HEK293 (cell line): Measurements from ENCODE around the gene PCSK5.

ENCODE experiments used
- CTCF ChIP-seq: fragments of 450-650 bp; formaldehyde crosslinking; IDR thresholded peaks from 2 replicates; pipeline ENCODE4 v1.5.1; 2016; ENCODE audit warnings: missing biosample characterization, missing genetic modification characterization
- PBX3 ChIP-seq: sonication (generic); formaldehyde crosslinking; IDR thresholded peaks from 2 replicates; pipeline ENCODE4 v1.8.1; 2022; ENCODE audit warnings: mild to moderate bottlenecking, moderate library complexity, missing genetic modification reagents
- PRDM6 ChIP-seq: fragments of 450-650 bp; formaldehyde crosslinking; IDR thresholded peaks from 2 replicates; pipeline ENCODE4 v1.5.1; 2017; ENCODE audit warnings: missing biosample characterization, missing genetic modification characterization
- ZNF121 ChIP-seq: fragments of 450-650 bp; formaldehyde crosslinking; IDR thresholded peaks from 2 replicates; pipeline ENCODE4 v1.5.1; 2016; ENCODE audit warnings: missing biosample characterization, missing genetic modification characterization
- ZNF18 ChIP-seq: fragments of 450-650 bp; formaldehyde crosslinking; IDR thresholded peaks from 2 replicates; pipeline ENCODE4 v1.5.1; 2016; ENCODE audit warnings: missing biosample characterization, missing genetic modification characterization
- ZNF354C ChIP-seq: fragments of 450-650 bp; formaldehyde crosslinking; IDR thresholded peaks from 2 replicates; pipeline ENCODE4 v1.5.1; 2016; ENCODE audit warnings: missing biosample characterization, missing genetic modification characterization, low read depth, borderline replicate concordance
- ZNF423 ChIP-seq: fragments of 450-650 bp; formaldehyde crosslinking; IDR thresholded peaks from 2 replicates; pipeline ENCODE4 v1.5.1; 2016; ENCODE audit warnings: missing biosample characterization, missing genetic modification characterization
- ZNF513 ChIP-seq: fragments of 450-650 bp; IDR thresholded peaks from 2 replicates; pipeline ENCODE4 v1.5.1; 2018; ENCODE audit warnings: missing biosample characterization, missing genetic modification characterization
- ZNF571 ChIP-seq: fragments of 450-650 bp; formaldehyde crosslinking; IDR thresholded peaks from 2 replicates; pipeline ENCODE4 v1.5.0; 2017; ENCODE audit warnings: missing biosample characterization, missing genetic modification characterization
- ZNF645 ChIP-seq: fragments of 450-650 bp; formaldehyde crosslinking; IDR thresholded peaks from 2 replicates; pipeline ENCODE4; 2016; ENCODE audit warnings: missing biosample characterization, missing genetic modification characterization

- no peak for TF ChIP-seq ZNF571 (tag by site-specific recombination)
- peak; percentile 79 for TF ChIP-seq CTCF (tag by site-specific recombination)
- TF ChIP-seq ZNF354C (tag by site-specific recombination) = no peak
- no peak for TF ChIP-seq PRDM6
- TF ChIP-seq ZNF423 (tag by site-specific recombination) = no peak
- TF ChIP-seq PBX3 = peak; percentile 70; the same call in 1 of the 2 replicates
- no peak for TF ChIP-seq ZNF645
- TF ChIP-seq ZNF121 (tag by site-specific recombination) = no peak
- no peak for TF ChIP-seq ZNF513 (tag by site-specific recombination)
- no peak; the same call in 1 of the 2 replicates for TF ChIP-seq ZNF18
These were observed at the start of gene PCSK5 for GRCh38 chr9:75890472-75891276.
